Stimulated activated CD8-positive, alpha-beta memory T cell treated with anti-CD3 and anti-CD28 coated beads, Interleukin-12 subunit alpha, Interleukin-12 subunit beta, amount 100 ng/mL, for 1 hour (primary cell): Measurements from ENCODE around the gene LZTS2.
"Not testable (repeated sequence)": the region's sequence is repeated elsewhere in the genome, so short reads cannot be mapped to it uniquely, and the experiment has no call there.

Experiments
- DNase-seq: peaks from one replicate; pipeline ENCODE4 v3.0.0-alpha.2; 2020; ENCODE audit warnings: low read depth

LZTS2 gene

DNA sequence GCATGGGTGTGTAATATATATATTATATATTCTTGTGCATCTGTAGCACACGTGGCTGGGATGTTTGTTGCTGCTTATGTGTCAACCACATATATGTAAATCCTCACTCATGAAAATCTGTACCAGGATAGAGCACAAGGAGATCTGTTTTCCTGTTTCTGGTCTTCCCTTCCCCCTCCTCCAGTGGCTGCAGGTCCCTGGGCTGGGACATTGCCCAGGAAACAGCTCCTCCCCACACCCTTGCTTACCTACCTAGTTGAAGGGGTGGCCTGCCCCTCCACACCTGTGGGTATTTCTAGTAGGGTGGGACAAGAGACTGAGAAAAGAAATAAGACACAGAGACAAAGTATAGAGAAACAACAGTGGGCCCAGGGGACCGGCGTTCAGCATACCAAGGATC, 33.7 kb downstream of the LZTS2 start:
- DNase-seq, result no peak

- DNase-seq, result not testable (repeated sequence)
These were observed 34.8 kb downstream of the LZTS2 start for GRCh38 chr10:101034404-101034803.

GRCh38 chr10:101035314-101035713, 35.7 kb downstream of the LZTS2 start:
- no peak for DNase-seq

- no peak for DNase-seq
These were observed 36.5 kb downstream of the LZTS2 start for GRCh38 chr10:101035916-101036702.

- DNase-seq, result no peak
These were observed 37.1 kb downstream of the LZTS2 start for GRCh38 chr10:101036726-101037125.

DNA sequence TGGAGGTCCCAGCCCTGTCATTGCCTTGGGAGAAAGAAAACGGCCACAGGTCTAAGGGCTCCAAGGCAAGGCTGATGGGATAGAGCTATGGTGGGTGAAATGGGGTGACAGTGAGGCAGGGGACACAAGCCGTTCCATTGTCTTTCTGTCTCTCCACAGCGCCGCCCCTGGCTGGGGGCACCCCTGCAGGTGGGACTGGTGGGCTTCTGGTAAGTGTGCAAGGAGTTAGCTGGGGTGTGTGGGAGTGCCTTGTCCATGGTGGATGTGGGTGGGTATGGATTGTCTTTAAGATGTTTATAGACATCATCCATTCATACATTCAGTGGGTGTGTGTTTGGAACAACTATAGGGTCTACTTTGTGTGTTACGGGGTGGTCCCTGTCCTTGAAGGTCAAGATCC, 38.9 kb downstream of the LZTS2 start:
- DNase-seq, result no peak

DNA sequence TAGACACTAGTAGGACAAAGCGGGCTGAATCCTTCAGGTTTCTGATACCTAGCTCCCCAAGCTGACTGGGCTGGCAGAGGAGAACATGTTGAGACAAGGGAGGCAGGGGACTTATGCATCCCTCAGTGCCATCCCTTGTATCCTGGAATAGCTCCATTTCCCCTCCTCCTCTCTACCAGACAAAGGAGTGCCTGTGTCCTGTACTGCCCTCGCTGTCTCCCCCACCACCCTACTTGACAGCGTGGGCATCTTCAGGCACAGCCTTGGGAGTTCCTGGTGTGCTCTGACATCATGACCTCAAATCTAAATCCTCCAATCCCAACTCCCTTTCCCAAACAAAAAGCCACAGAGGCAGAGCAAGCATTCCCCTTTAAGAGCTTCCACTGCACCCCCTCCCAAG, 40.5 kb downstream of the LZTS2 start:
- DNase-seq, result no peak

DNA sequence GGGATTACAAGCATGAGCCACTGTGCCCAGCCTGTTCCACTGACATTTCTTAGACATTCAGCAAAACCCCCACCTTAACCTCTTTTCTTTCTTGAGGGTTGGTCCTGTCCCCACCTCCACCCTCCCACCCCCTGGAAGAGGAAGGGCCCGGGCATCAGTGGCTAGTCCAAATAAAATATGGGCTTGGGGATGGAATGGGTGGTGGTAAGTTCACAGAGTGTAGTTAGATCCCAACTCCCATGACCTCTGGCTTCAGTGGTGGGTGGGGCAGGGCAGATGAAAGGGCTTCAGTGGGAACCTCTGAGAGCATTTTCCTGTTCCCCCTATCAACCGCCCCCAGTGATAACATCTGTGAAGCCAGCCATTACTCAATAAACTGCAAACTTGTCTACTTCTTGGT, 41.2 kb downstream of the LZTS2 start:
- DNase-seq, result no peak

GRCh38 chr10:101041252-101041761, 41.7 kb downstream of the LZTS2 start:
- no peak for DNase-seq

GRCh38 chr10:101042118-101042517, 42.5 kb downstream of the LZTS2 start:
- no peak for DNase-seq

DNA sequence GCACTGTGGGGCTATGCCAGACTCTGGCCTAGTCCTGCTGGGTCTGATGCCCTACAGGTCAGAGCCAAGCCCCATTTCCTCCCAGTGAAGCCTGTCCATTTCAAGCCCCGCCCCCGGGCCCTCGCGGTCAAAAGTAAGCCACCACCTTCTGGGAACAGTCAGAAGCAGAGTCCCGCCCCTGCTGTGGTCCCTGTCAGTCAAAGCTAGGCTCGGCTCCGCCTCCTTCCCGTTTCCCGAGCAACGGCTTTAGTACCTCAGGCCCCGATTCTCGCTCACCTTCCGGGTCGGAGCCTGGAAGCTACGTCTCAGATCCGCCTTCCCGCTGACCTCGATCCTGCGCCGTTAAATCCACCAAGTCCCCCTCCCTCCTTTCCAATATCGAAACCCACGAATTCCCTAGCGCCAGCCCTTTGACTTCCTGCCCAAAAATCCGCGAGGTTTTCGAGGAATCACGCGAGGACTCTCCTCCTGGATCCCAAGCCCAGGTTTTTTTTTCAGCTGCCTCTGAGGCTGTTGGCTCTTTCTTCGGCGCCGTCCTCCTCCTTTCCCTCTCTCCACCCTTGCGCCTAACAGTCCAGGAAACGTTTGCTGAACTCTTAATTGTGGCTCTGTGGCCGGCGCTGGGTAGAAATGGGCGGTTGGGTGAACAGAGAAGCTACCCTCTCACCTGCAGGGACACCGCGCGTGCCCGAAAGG, 43.2 kb downstream of the LZTS2 start:
- peak; percentile 75 for DNase-seq

DNA sequence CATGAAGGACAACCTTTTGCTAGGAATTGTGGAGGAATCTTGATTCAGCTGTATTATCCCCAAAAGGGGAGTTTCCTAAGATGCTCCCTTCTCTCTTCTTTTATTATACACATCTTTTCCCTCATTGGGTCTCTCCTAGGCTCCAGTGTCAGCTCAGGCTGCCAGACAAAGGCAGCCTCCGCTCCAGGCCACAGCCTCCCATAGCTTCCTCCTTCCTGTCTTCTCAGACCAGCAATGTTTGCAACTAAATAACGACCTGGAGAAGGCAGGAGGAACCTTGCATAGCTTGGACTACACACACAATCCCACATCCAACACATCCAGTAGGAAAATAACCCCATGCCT, 43.7 kb downstream of the LZTS2 start:
- DNase-seq, result no peak

DNA sequence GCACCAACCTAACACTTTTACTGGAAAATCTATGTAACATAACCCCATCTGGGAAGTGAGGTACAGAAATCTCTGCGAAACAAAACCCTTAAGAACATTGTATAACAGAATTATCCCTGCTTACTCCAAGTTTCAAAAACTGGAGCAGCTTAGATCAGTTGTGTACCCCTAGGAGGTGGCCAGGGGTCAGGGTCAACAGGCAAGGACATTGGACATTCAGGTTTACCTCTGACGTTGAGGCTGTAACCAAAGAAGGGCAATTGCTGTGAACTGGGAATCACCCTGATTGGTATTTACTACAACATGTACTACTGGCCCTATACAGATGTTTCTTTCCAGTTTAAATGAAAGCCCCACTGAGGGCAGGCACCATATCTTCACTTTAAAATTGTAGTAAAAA, 44.5 kb downstream of the LZTS2 start:
- DNase-seq, result no peak

GRCh38 chr10:101046332-101047238, 47.0 kb downstream of the LZTS2 start:
- no peak for DNase-seq

- no peak for DNase-seq
These were observed 47.7 kb downstream of the LZTS2 start for GRCh38 chr10:101047268-101047667.

DNA sequence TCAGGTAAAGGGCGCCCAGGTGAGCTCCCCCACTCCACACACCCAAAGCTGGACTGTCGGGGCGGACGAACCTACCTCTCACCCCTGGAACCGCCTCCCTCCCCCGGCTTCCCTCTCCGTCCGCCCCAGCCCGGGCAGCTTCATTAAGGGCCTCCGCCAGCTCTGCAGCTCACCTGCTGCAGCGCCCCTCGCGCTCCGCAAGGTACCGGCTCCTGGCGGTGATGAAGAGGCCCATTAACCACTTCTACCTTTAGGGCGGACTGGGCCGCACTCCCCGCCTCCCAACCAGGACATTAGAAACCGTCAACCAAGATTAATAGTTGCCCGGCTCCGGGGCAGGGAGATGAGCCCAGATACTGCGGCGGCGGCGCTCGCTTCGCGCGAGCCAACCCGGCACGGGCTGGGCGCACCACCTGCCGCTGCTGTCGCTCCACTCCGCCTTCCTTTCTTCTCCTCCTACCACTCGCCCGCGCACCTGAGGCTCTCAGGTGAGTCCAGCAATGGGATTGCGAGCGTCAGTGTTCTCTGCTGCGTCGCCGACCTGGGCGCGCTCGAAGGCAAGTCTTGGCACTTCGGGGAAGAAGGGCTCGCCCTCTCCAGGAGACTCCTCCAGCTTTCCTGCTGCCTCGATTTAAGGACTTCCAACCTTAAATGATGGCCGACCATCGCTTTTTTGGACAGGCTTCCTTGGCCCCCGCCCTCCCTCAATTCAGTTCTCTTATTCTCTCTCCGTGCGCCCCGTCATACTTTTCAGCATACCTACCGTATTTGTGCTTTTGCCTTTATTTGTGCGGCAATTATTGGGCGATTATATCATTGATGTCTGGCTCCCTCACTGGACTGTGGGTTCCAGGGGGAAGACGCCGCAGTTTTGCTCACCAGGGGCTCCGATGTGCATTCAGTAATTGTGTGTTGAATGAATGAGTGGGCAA, 48.6 kb downstream of the LZTS2 start:
- DNase-seq, result no peak

- no peak for DNase-seq
These were observed 50.8 kb downstream of the LZTS2 start for GRCh38 chr10:101050208-101051069.

- DNase-seq, result no peak
These were observed 52.7 kb downstream of the LZTS2 start for GRCh38 chr10:101052285-101052684.

DNA sequence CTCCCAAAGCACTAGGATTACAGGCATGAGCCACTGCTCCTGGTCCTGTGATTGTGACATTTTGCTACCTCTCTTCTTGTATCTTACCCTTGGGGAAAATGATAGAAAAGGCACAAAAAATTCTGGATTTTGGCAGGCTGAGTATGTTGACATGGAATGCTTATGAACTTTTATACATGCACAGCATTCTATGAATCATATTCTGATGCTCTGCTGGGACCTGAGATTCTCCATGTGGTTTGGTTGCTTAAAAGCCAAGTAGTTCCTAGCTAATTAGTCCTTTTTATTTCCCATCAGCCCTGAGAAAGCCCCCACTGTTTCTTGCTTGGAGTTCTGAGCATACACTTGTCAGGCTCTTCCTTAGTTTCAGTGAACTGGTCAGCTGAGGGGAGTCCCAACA, 53.9 kb downstream of the LZTS2 start:
- no peak for DNase-seq

GRCh38 chr10:101054351-101054750, 54.7 kb downstream of the LZTS2 start:
- no peak for DNase-seq
